PFSK-1 (cell line): Measurements from ENCODE around the gene DBNL.

Experiments
- FOXP2 ChIP-seq: optimal IDR thresholded peaks from 2 replicates; pipeline ENCODE3; 2011; ENCODE audit warnings: borderline replicate concordance, control low read depth, inconsistent platforms; ENCODE audit not compliant: insufficient read depth; ENCODE audit errors: extremely low read length, extremely low read depth
- POLR2AphosphoS5 ChIP-seq: IDR thresholded peaks from 2 replicates; pipeline ENCODE4 v1.6.1; 2012; ENCODE audit warnings: low read depth, mild to moderate bottlenecking, control low read depth, low read length, moderate library complexity
- TF ChIP-seq, protein P1 (sequence below), 2 experiments: IDR thresholded peaks; 2 replicates each; pipeline versions ENCODE4 v1.6.1 to v1.8.0; 2011 to 2012; ENCODE audit warnings: low read depth in 2 of 2, low read length in 2 of 2, control low read depth in 1 of 2, inconsistent platforms in 1 of 2, mild to moderate bottlenecking in 1 of 2, moderate library complexity in 1 of 2; ENCODE audit not compliant: insufficient read depth in 1 of 2

DNA sequence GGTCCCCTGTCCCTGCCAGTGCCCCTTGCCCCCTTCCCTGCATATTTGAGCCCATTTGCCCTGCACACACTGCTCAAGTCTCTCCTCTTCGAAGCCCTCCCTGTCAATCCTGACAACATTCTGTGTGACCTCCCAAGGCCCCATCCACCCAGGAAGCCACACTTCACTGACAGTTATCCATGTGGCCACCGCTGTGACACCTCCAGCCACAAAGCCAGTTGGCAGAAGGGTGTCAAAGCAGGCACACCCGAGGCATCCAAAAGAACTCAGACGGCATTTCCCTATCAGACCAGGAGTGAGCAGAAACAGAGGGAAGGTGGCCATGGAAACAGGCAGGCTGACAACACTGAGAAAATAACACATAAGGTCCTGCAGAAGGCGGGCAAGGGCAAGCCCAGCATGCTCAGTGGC, 33.2 kb downstream of the DBNL start:
- TF ChIP-seq POLR2AphosphoS5 = no peak
- TF ChIP-seq, protein P1, sequence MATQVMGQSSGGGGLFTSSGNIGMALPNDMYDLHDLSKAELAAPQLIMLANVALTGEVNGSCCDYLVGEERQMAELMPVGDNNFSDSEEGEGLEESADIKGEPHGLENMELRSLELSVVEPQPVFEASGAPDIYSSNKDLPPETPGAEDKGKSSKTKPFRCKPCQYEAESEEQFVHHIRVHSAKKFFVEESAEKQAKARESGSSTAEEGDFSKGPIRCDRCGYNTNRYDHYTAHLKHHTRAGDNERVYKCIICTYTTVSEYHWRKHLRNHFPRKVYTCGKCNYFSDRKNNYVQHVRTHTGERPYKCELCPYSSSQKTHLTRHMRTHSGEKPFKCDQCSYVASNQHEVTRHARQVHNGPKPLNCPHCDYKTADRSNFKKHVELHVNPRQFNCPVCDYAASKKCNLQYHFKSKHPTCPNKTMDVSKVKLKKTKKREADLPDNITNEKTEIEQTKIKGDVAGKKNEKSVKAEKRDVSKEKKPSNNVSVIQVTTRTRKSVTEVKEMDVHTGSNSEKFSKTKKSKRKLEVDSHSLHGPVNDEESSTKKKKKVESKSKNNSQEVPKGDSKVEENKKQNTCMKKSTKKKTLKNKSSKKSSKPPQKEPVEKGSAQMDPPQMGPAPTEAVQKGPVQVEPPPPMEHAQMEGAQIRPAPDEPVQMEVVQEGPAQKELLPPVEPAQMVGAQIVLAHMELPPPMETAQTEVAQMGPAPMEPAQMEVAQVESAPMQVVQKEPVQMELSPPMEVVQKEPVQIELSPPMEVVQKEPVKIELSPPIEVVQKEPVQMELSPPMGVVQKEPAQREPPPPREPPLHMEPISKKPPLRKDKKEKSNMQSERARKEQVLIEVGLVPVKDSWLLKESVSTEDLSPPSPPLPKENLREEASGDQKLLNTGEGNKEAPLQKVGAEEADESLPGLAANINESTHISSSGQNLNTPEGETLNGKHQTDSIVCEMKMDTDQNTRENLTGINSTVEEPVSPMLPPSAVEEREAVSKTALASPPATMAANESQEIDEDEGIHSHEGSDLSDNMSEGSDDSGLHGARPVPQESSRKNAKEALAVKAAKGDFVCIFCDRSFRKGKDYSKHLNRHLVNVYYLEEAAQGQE (IDR thresholded peaks at IDR 0.05; ENCODE audit: insufficient read depth in 1 of 2, low read depth in 2 of 2, low read length in 2 of 2) = no peak
- TF ChIP-seq FOXP2 = no peak
